COLO668 (cell line): ENCODE results near the gene PPP2R5D.
A peak's percentile ranks its signal among the peaks of the same experiment; 100 is the strongest.
"Not testable (repeated sequence)": the region's sequence is repeated elsewhere in the genome, so short reads cannot be mapped to it uniquely, and the experiment has no call there.

Source experiments
- DNase-seq: peaks from one replicate; lab custom pipeline; 2025; ENCODE audit not compliant: unreplicated experiment; lab: John Stamatoyannopoulos, UW

The PPP2R5D gene

GRCh38 chr6:42988486-42989020 lies 4.2 kb downstream of the PPP2R5D start:
- DNase-seq = no peak

GRCh38 chr6:42989923-42990322 lies 5.6 kb downstream of the PPP2R5D start:
- DNase-seq = no peak

- no peak for DNase-seq
Observed at GRCh38 chr6:42993445-42993844, 9.1 kb downstream of the PPP2R5D start.

GRCh38 chr6:42996513-42996912 lies 12.1 kb downstream of the PPP2R5D start:
- no peak for DNase-seq

GRCh38 chr6:42998205-42998604 lies 13.8 kb downstream of the PPP2R5D start:
- DNase-seq = not testable (repeated sequence)

GRCh38 chr6:43001843-43002242 lies 17.5 kb downstream of the PPP2R5D start:
- DNase-seq = no peak

- no peak for DNase-seq
Observed at GRCh38 chr6:43005844-43006243, 21.5 kb downstream of the PPP2R5D start.

- DNase-seq = no peak
Observed at GRCh38 chr6:43006251-43006650, 21.9 kb downstream of the PPP2R5D start.

- no peak for DNase-seq
Observed at GRCh38 chr6:43007126-43007525, 22.8 kb downstream of the PPP2R5D start.

GRCh38 chr6:43009124-43009523 lies 24.8 kb downstream of the PPP2R5D start:
- peak; percentile 9 for DNase-seq

- no peak for DNase-seq
Observed at GRCh38 chr6:43011207-43011606, 26.8 kb downstream of the PPP2R5D start.

GRCh38 chr6:43012364-43012763 lies 28.0 kb downstream of the PPP2R5D start:
- no peak for DNase-seq

- DNase-seq = peak; percentile 9
Observed at GRCh38 chr6:43013097-43013842, 28.9 kb downstream of the PPP2R5D start.

GRCh38 chr6:43013843-43014433 lies 29.6 kb downstream of the PPP2R5D start, which contains the start of the genes KLHDC3 and MEA1:
KLHDC3 (plus strand) TSS chr6:43014249; CDS start chr6:43017193, 2,944 bp downstream.
MEA1 (minus strand) TSS chr6:43013946; CDS start chr6:43013813, 133 bp downstream.
- DNase-seq = peak; percentile 96

- no peak for DNase-seq
Observed at GRCh38 chr6:43014434-43014909, 30.1 kb downstream of the PPP2R5D start.

GRCh38 chr6:43016176-43016942 lies 32.0 kb downstream of the PPP2R5D start:
- no peak for DNase-seq

- no peak for DNase-seq
Observed at GRCh38 chr6:43016943-43017334, 32.6 kb downstream of the PPP2R5D start.

GRCh38 chr6:43019152-43019551 lies 34.8 kb downstream of the PPP2R5D start:
- no peak for DNase-seq

GRCh38 chr6:43020052-43020705 lies 35.8 kb downstream of the PPP2R5D start:
- DNase-seq = no peak

- no peak for DNase-seq
Observed at GRCh38 chr6:43020847-43021246, 36.5 kb downstream of the PPP2R5D start.
